Uterus (tissue), 2 donors: ENCODE measurements around the gene REXO1.

ENCODE experiments used
- POLR2A ChIP-seq, 2 donors: fragments of 450-650 bp; IDR thresholded peaks; one replicate each; pipeline ENCODE4 v1.6.1; 2016; ENCODE audit warnings: antibody characterized with exemption in 2 of 2, mild to moderate bottlenecking in 1 of 2, moderate library complexity in 1 of 2
- TF ChIP-seq, protein P1 (sequence below), 4 experiments: fragments of 200-600 bp in 2 of 4; fragments of 450-650 bp in 2 of 4; sonication (generic) in 2 of 4; IDR thresholded peaks; one replicate each; pipeline ENCODE4 v1.5.1; 2016 to 2019; ENCODE audit warnings: antibody characterized with exemption in 4 of 4, mild to moderate bottlenecking in 2 of 4, moderate library complexity in 1 of 4

DNA sequence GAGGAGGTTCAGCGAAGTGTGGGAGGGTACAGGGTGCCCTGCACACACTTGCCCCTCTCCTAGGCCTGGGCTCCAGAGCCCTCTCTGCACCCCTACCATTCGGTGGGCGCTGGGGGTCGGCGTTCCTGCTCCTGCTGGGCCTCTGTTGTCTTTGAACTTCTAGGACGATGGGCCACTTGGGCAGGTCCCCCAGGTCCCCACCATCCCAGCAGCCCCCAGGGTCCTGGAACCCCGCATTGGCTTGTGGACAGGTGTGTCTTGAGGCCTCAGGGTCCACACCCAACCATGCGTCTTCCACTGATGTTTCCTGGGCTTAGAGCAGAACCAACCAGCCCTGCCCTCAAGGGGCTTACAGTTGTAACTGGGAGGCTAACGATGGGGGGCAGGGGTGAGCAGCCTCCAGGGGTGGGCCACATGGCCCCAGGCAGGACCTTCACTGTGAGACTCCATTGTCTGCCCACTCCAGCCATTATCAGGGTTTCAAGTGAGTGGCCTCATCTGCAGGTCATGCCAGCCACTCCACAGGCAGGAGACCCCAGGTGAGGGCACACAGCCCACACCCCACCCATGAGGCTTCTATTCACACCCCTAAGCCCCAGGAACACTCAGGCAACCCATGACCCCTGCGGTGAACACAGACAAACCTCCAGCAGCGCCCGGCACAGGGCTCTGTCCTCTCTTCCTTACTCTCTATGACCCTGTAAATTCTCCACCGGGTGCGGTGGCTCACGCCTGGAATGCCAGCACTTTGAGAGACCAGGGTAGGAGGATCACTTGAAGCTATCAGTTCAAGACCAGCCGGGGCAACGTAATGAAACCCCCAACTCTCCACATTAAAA is 17.1 kb upstream of the REXO1 start:
- TF ChIP-seq, protein P1, sequence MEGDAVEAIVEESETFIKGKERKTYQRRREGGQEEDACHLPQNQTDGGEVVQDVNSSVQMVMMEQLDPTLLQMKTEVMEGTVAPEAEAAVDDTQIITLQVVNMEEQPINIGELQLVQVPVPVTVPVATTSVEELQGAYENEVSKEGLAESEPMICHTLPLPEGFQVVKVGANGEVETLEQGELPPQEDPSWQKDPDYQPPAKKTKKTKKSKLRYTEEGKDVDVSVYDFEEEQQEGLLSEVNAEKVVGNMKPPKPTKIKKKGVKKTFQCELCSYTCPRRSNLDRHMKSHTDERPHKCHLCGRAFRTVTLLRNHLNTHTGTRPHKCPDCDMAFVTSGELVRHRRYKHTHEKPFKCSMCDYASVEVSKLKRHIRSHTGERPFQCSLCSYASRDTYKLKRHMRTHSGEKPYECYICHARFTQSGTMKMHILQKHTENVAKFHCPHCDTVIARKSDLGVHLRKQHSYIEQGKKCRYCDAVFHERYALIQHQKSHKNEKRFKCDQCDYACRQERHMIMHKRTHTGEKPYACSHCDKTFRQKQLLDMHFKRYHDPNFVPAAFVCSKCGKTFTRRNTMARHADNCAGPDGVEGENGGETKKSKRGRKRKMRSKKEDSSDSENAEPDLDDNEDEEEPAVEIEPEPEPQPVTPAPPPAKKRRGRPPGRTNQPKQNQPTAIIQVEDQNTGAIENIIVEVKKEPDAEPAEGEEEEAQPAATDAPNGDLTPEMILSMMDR (IDR thresholded peaks at IDR 0.05): no peak
- TF ChIP-seq POLR2A (IDR thresholded peaks at IDR 0.05): no peak
